BJ (cell line): ENCODE measurements around the gene CCDC3. TPM values are rescaled to one million over a fixed set of nuclear protein-coding genes. Genes with fewer than 3 reads are reported as not detected.

Experiments
- CTCF ChIA-PET: fragments of 350-600 bp; formaldehyde crosslinking; extraction: SDS; loops from one replicate; lab custom pipeline; 2021; ENCODE audit warnings: antibody characterized with exemption, inconsistent platforms; lab: Yijun Ruan, JAX
- POLR2A ChIA-PET: fragments of 300-600 bp; sonication (Branson Sonifier 250); formaldehyde crosslinking; extraction: SDS; loops from one replicate; lab custom pipeline; 2021; ENCODE audit warnings: antibody characterized with exemption; lab: Charles Lee
- DNase-seq: peaks from one replicate; pipeline ENCODE4 v3.0.0-alpha.2; 2011; ENCODE audit warnings: low read depth
- H3K27me3 ChIP-seq: 2 replicates; pipeline ENCODE4 v1.6.0; 2011; ENCODE audit warnings: low read length; ENCODE audit not compliant: control insufficient read depth, insufficient read depth
- H3K36me3 ChIP-seq: 2 replicates; pipeline ENCODE4 v1.5.1; 2011; ENCODE audit warnings: low read length; ENCODE audit not compliant: control insufficient read depth, insufficient read depth
- H3K4me3 ChIP-seq: 2 replicates; pipeline ENCODE4 v1.5.1; 2011; ENCODE audit warnings: low read depth, mild to moderate bottlenecking, control low read depth, low read length
- CTCF ChIP-seq: IDR thresholded peaks from 2 replicates; pipeline ENCODE4 v1.5.1; 2011; ENCODE audit warnings: low read depth, mild to moderate bottlenecking, control low read depth, inconsistent platforms, low read length, moderate library complexity; ENCODE audit not compliant: insufficient read depth
- polyA plus RNA-seq: library from polyadenylated mRNA; depleted of rRNA; stranded (reverse); fragments of >200 nt; gene quantifications from 2 replicates; pipeline ENCODE4 v1.2.3, GENCODE V29; 2011

CCDC3 gene
- polyA plus RNA-seq, 1 experiment = 0.02 TPM

- ChIA-PET POLR2A (no interaction called here), CTCF (no interaction called here)
- Histone ChIP-seq H3K27me3 (no peaks in the 10 kb centered on the region), H3K4me3 (no peak overlapping the region), H3K36me3 (no peaks in the 10 kb centered on the region)
- no peak for TF ChIP-seq CTCF
- no peak for DNase-seq
Measured at GRCh38 chr10:12943425-12943824, 58.1 kb downstream of the CCDC3 start.

- TF ChIP-seq CTCF = no peak
- ChIA-PET POLR2A (no interaction called here), CTCF (interaction anchor here (1.1 kb wide), 1 partner anchor 12 kb away, joined by 4 read pairs; no protein-coding TSS in a partner anchor)
- no peak for DNase-seq
- Histone ChIP-seq H3K4me3 (no peak overlapping the region), H3K36me3 (no peaks in the 10 kb centered on the region), H3K27me3 (no peaks in the 10 kb centered on the region)
Measured at GRCh38 chr10:12941966-12942365, 59.5 kb downstream of the CCDC3 start.

GRCh38 chr10:12940791-12941190 is 60.7 kb downstream of the CCDC3 start:
- ChIA-PET POLR2A (no interaction called here), CTCF (no interaction called here)
- no peak for DNase-seq
- TF ChIP-seq CTCF = no peak
- H3K27me3 ChIP-seq = no peaks in the 10 kb centered on the region
- no peak overlapping the region for H3K4me3 ChIP-seq
- H3K36me3 ChIP-seq = no peaks in the 10 kb centered on the region

- Histone ChIP-seq H3K36me3 (no peaks in the 10 kb centered on the region), H3K27me3 (no peaks in the 10 kb centered on the region), H3K4me3 (no peak overlapping the region)
- CTCF ChIA-PET = no interaction called here
- no peak for DNase-seq
- POLR2A ChIA-PET = no interaction called here
- TF ChIP-seq CTCF = no peak
Measured at GRCh38 chr10:12938271-12938670, 63.2 kb downstream of the CCDC3 start.

- CTCF ChIA-PET = no interaction called here
- no peak for TF ChIP-seq CTCF
- no peaks in the 10 kb centered on the region for H3K36me3 ChIP-seq
- no peak overlapping the region for H3K4me3 ChIP-seq
- POLR2A ChIA-PET = no interaction called here
- no peaks in the 10 kb centered on the region for H3K27me3 ChIP-seq
- no peak for DNase-seq
Measured at GRCh38 chr10:12937527-12937926, 64.0 kb downstream of the CCDC3 start.
